HG03280 (cell line): ENCODE measurements around the gene KLHL7.
A peak's percentile ranks its signal among the peaks of the same experiment; 100 is the strongest.

Experiments used
- ATAC-seq: cut with Tn5 transposase; IDR thresholded peaks from one replicate; pipeline ENCODE4 v1.9.1; 2021; ENCODE audit warnings: mild to moderate bottlenecking, moderate library complexity; ENCODE audit not compliant: unreplicated experiment

Gene KLHL7

GRCh38 chr7:23105644-23106056, at the start of gene KLHL7:
KLHL7 (plus strand) TSS chr7:23105785; CDS start chr7:23106027, 242 bp downstream.
- ATAC-seq, result peak; percentile 98

- no peak for ATAC-seq
Measured at GRCh38 chr7:23058408-23059096, 47.0 kb upstream of the KLHL7 start.

- ATAC-seq, result no peak
Measured at GRCh38 chr7:23061327-23061726, 44.3 kb upstream of the KLHL7 start.

- ATAC-seq, result no peak
Measured at GRCh38 chr7:23062452-23062851, 43.1 kb upstream of the KLHL7 start.

GRCh38 chr7:23065974-23066373, 39.6 kb upstream of the KLHL7 start:
- ATAC-seq, result no peak

- ATAC-seq, result no peak
Measured at GRCh38 chr7:23067271-23067670, 38.3 kb upstream of the KLHL7 start.

GRCh38 chr7:23072048-23072447, 33.5 kb upstream of the KLHL7 start:
- ATAC-seq, result no peak

GRCh38 chr7:23072922-23073321, 32.7 kb upstream of the KLHL7 start:
- ATAC-seq, result no peak

- no peak for ATAC-seq
Measured at GRCh38 chr7:23074443-23075261, 30.9 kb upstream of the KLHL7 start.

GRCh38 chr7:23075571-23075970, 30.0 kb upstream of the KLHL7 start:
- ATAC-seq, result no peak

- ATAC-seq, result no peak
Measured at GRCh38 chr7:23076772-23077171, 28.8 kb upstream of the KLHL7 start.

GRCh38 chr7:23093111-23093510, 12.5 kb upstream of the KLHL7 start:
- no peak for ATAC-seq

GRCh38 chr7:23093546-23093945, 12.0 kb upstream of the KLHL7 start:
- no peak for ATAC-seq

- no peak for ATAC-seq
Measured at GRCh38 chr7:23096518-23097290, 8.9 kb upstream of the KLHL7 start.

GRCh38 chr7:23098029-23098428, 7.6 kb upstream of the KLHL7 start:
- no peak for ATAC-seq

- ATAC-seq, result no peak
Measured at GRCh38 chr7:23098460-23098859, 7.1 kb upstream of the KLHL7 start.

GRCh38 chr7:23100697-23101096, 4.9 kb upstream of the KLHL7 start:
- ATAC-seq, result no peak

GRCh38 chr7:23105086-23105643, 420 bp upstream of the KLHL7 start:
- peak; percentile 27 for ATAC-seq

GRCh38 chr7:23106057-23106822, 655 bp downstream of the KLHL7 start:
- peak; percentile 32 for ATAC-seq
